OCI-LY3 (cell line): ENCODE results near the gene CDRT15L2.
"Not testable (repeated sequence)": the region's sequence is repeated elsewhere in the genome, so short reads cannot be mapped to it uniquely, and the experiment has no call there.

Experiments used
- H2AFZ ChIP-seq: fragments of 200-600, 300-600 bp; shearing (Covaris generic); 2 replicates; pipeline ENCODE4 v1.6.0; 2014; ENCODE audit warnings: antibody characterized with exemption, low read depth, low read length
- H3K27ac ChIP-seq: fragments of 200-600, 300-600 bp; sonication (generic); 2 replicates; pipeline ENCODE4 v1.5.1; 2014; ENCODE audit warnings: mild to moderate bottlenecking, low read length, moderate library complexity, mixed read lengths
- H3K27me3 ChIP-seq: fragments of 200-600, 300-600 bp; sonication (generic); 2 replicates; pipeline ENCODE4 v1.6.1; 2014; ENCODE audit warnings: low read depth, low read length, mixed read lengths
- H3K36me3 ChIP-seq: fragments of 200-600, 300-600 bp; sonication (generic); replicated peaks from 2 replicates; pipeline ENCODE3; 2014; ENCODE audit warnings: low read depth, low read length, mixed read lengths
- H3K4me1 ChIP-seq: fragments of 300-600, 200-600 bp; sonication (generic); 2 replicates; pipeline ENCODE4 v1.6.1; 2014; ENCODE audit warnings: low read length, mixed read lengths
- H3K4me2 ChIP-seq: fragments of 200-600, 300-600 bp; sonication (generic); 2 replicates; pipeline ENCODE4 v1.6.1; 2014; ENCODE audit warnings: low read length, mixed read lengths
- H3K4me3 ChIP-seq: fragments of 300-600, 200-600 bp; sonication (generic); 2 replicates; pipeline ENCODE4 v1.5.1; 2014; ENCODE audit warnings: antibody characterized with exemption, mild to moderate bottlenecking, low read length, moderate library complexity
- H3K79me2 ChIP-seq: fragments of 300-600, 200-600 bp; shearing (Covaris generic); 2 replicates; pipeline ENCODE4 v1.6.1; 2014; ENCODE audit warnings: mild to moderate bottlenecking, low read length, mixed read lengths
- H3K9ac ChIP-seq: fragments of 300-600, 200-600 bp; shearing (Covaris generic); 2 replicates; pipeline ENCODE4 v1.6.0; 2014; ENCODE audit warnings: mild to moderate bottlenecking, low read length, moderate library complexity
- H3K9me3 ChIP-seq: fragments of 200-600, 300-600 bp; shearing (Covaris generic); 2 replicates; pipeline ENCODE4 v1.6.1; 2014; ENCODE audit warnings: low read length, mixed read lengths; ENCODE audit not compliant: insufficient read depth
- H4K20me1 ChIP-seq: fragments of 200-600, 300-600 bp; sonication (generic); 2 replicates; pipeline ENCODE4 v1.6.1; 2016; ENCODE audit warnings: low read length, mixed read lengths; ENCODE audit not compliant: insufficient read depth
- CTCF ChIP-seq: fragments of 200-600, 300-600 bp; sonication (generic); IDR thresholded peaks from 2 replicates; pipeline ENCODE4 v1.5.1; 2014; ENCODE audit warnings: antibody characterized with exemption, low read length, low read depth
- EZH2phosphoT487 ChIP-seq: fragments of 200-600 bp; shearing (Covaris generic); IDR thresholded peaks from 2 replicates; pipeline ENCODE4 v1.6.1; 2018; ENCODE audit warnings: antibody characterized with exemption, mixed run types, low read depth

The CDRT15L2 gene

DNA sequence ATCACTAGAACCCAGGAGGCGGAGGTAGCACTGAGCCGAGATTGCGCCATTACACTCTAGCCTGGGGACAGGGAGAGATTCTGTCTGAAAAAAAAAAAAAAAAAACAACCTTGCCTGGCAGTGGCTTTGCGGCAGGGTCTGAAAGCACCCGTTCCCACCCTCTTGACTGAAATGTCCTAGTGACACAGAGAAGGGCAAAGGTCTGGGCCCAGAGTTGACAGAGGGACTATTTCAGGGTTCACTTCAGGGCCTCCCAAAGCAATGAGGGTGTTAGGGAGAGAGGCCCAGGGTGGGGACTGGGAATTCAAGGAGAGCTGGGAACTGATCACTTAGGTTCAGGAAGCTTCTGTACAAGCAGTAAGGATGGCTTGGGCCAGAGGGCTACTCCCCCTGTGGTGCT, 13.8 kb upstream of the CDRT15L2 start:
- no peak overlapping the region for H3K4me3 ChIP-seq
- no peak overlapping the region for H3K9ac ChIP-seq
- no peaks in the 10 kb centered on the region for H4K20me1 ChIP-seq
- H3K4me2 ChIP-seq = no peak overlapping the region
- no peaks in the 10 kb centered on the region for H3K27me3 ChIP-seq
- TF ChIP-seq EZH2phosphoT487 (no peak), CTCF (no peak)
- H3K27ac ChIP-seq = no peak overlapping the region
- no peaks in the 10 kb centered on the region for H3K79me2 ChIP-seq
- no peaks in the 10 kb centered on the region for H3K9me3 ChIP-seq
- no peaks in the 10 kb centered on the region for H3K36me3 ChIP-seq
- H3K4me1 ChIP-seq = no peaks in the 10 kb centered on the region
- H2AFZ ChIP-seq = no peak overlapping the region

GRCh38 chr17:20566736-20567135, 12.8 kb upstream of the CDRT15L2 start:
- not testable (repeated sequence) for H3K4me2 ChIP-seq, H3K27me3 ChIP-seq, H3K27ac ChIP-seq, H2AFZ ChIP-seq, H3K79me2 ChIP-seq, H4K20me1 ChIP-seq, H3K9me3 ChIP-seq, H3K4me3 ChIP-seq, H3K4me1 ChIP-seq, H3K9ac ChIP-seq, H3K36me3 ChIP-seq

DNA sequence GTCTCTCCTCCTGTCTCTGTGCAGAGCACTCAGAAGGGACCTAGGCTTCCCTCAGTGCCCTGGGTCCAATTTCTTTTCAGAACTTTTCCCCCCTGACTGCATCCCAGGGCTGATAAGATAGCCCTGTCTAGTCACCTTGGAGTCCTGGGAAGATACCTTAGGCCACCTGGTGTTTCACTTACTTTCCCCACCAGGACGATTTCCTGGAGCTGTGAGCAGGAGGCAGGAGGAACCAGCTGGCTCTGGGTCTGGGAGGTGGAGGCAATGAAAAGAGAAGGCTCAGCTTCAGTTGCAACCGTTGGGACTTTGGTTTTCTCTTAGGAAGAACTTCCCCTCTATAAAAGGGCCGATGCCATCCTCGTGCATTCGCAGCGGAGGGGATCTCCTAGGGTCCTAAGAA, 12.1 kb upstream of the CDRT15L2 start:
- not testable (repeated sequence) for H3K27me3 ChIP-seq, H3K9me3 ChIP-seq, H3K4me3 ChIP-seq, H4K20me1 ChIP-seq, H3K27ac ChIP-seq, H3K36me3 ChIP-seq, H3K4me2 ChIP-seq, H3K9ac ChIP-seq, H2AFZ ChIP-seq, H3K4me1 ChIP-seq, H3K79me2 ChIP-seq

DNA sequence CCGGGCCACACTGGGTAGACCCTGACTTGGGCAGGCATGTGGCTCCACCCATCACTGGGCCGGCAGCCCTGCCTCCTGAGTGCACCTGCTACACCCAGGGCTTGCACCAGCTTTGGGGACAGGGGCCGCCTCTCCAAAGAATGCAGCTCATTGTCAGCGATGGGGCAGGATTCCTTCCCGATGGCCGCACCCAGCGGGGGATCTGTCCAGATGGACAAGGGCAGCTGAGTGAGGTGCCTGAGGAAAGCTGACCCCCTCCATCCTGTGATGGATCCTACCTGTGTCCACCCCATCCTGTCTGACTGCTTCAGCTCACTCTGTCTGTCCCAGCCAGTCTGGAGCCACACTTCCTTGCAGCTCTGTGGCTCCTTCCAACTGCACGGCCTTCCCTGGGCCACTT, 10.9 kb upstream of the CDRT15L2 start:
- not testable (repeated sequence) for H2AFZ ChIP-seq, H3K36me3 ChIP-seq, H3K4me3 ChIP-seq

DNA sequence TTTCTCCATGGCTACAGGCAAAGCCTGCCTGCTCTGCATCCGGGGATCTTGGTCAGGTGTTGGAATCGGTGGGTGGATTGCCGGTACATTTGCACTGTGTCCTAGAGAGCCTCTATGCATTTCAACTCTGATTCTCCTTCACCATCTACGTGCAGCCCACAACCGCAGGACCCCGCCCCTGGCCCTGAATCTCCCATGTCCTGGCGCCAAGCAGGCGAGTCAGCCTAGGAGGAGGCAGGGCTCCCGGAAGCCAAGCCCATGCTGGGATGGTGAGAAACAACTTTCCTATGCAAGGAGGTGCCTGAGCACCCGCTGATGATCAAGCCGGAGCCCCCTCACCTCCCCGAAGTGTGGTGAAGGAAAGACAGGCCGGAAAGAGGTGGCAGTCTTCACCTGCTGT, 7.9 kb upstream of the CDRT15L2 start:
- H3K79me2 ChIP-seq, H3K4me2 ChIP-seq, H3K9ac ChIP-seq, H3K4me3 ChIP-seq, H3K27me3 ChIP-seq, H3K9me3 ChIP-seq, H4K20me1 ChIP-seq, H3K36me3 ChIP-seq, H2AFZ ChIP-seq, H3K27ac ChIP-seq, H3K4me1 ChIP-seq: not testable (repeated sequence)

More for the DNA sequence above, 10.9 kb upstream of the CDRT15L2 start:
- not testable (repeated sequence) for H3K9ac ChIP-seq, H4K20me1 ChIP-seq, H3K4me2 ChIP-seq, H3K9me3 ChIP-seq, H3K4me1 ChIP-seq, H3K27ac ChIP-seq, H3K27me3 ChIP-seq, H3K79me2 ChIP-seq

DNA sequence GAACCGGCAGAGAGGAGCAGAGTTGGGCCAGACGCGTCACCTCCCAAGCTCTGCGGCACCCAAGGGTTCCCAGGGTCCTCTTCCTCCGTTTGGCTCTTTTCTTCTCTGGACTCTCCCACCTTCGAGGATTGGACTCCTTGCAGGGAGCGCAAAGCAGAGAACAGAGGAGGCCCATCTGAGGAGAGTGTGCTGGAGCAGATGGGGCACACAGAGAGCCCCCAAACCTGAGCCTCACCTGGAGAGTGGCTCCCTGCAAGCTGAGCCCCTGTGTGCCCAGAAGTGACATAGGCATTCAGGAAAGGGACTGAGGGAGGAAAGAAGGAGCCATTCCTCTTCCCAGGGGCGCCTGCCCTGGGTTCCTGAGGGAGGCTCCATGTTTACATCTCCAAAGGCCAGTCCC, 6.3 kb upstream of the CDRT15L2 start:
- not testable (repeated sequence) for H3K4me3 ChIP-seq, H3K4me1 ChIP-seq, H3K9me3 ChIP-seq, H3K4me2 ChIP-seq, H4K20me1 ChIP-seq, H3K27me3 ChIP-seq, H3K79me2 ChIP-seq, H3K9ac ChIP-seq, H3K27ac ChIP-seq, H2AFZ ChIP-seq, H3K36me3 ChIP-seq

DNA sequence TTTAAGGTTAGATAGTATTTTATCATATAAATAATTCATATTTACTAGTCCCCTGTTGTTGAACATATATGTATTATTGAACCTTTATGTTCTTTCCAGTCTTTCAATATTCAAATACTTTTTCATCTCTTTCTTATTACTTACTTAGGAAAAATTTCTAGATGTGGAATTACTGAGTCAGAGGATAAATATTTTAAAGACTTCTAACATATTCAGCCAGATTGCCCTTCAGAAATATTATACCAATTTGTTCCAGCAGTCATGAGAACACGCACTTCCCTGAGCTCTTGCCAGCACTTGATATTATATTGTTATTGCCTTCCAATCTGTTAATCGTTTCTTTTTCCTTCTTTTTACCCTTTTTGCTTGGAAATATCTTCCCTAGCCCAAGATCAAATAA, 4.5 kb upstream of the CDRT15L2 start:
- not testable (repeated sequence) for H3K4me1 ChIP-seq, H3K4me3 ChIP-seq, H3K36me3 ChIP-seq, H3K27ac ChIP-seq, H2AFZ ChIP-seq, H4K20me1 ChIP-seq, H3K27me3 ChIP-seq, H3K4me2 ChIP-seq, H3K9me3 ChIP-seq, H3K79me2 ChIP-seq, H3K9ac ChIP-seq

DNA sequence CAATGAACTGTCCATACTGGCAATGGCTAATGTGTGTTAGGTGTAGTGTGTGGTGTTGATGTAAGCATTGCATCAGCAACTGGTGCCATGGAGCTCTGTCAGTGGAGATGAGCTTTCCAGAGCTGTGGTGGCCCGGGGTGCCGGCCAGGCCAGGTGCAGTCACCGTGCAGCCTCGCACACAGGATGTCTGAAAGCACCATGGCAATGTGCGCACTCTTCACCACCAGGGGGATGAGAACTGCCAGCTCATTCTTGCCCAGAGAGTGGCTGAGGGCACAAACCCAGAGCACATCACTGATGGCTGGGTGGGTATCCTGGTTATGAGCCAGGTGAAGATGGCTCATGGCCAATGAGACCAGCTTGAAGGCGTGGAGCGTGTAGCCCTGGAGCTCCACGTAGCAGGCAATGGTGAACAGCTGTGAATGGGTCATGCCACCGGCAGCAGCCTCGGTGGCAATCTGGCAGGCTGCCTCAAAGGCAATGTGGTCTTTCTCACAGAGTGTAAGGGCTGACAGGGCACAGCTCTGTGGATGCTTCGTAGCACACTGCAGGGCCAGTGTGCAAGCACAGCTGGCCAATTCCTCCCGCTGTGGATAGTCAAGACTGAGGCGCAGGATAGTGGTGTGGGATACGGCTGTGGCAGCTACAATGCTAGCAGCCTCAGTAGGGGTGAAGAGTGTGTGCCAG, 4.5 kb downstream of the CDRT15L2 start:
- not testable (repeated sequence) for H3K9ac ChIP-seq, H3K4me1 ChIP-seq, H3K9me3 ChIP-seq, H4K20me1 ChIP-seq, H3K4me3 ChIP-seq, H3K79me2 ChIP-seq, H3K27ac ChIP-seq, H3K4me2 ChIP-seq, H2AFZ ChIP-seq, H3K27me3 ChIP-seq, H3K36me3 ChIP-seq

- H4K20me1 ChIP-seq, H3K9me3 ChIP-seq, H3K4me2 ChIP-seq, H3K36me3 ChIP-seq, H3K4me1 ChIP-seq, H3K79me2 ChIP-seq, H2AFZ ChIP-seq, H3K9ac ChIP-seq, H3K27ac ChIP-seq, H3K27me3 ChIP-seq, H3K4me3 ChIP-seq: not testable (repeated sequence)
Measured at GRCh38 chr17:20588744-20589453, 9.4 kb downstream of the CDRT15L2 start.
